Germinal center (tissue), 1 donor: ENCODE results near the gene TSC22D2.

ENCODE experiments used
- DNase-seq: peaks from one replicate; pipeline ENCODE4 v3.0.0; 2012; ENCODE audit warnings: mixed read lengths, low spot score

TSC22D2 gene

DNA sequence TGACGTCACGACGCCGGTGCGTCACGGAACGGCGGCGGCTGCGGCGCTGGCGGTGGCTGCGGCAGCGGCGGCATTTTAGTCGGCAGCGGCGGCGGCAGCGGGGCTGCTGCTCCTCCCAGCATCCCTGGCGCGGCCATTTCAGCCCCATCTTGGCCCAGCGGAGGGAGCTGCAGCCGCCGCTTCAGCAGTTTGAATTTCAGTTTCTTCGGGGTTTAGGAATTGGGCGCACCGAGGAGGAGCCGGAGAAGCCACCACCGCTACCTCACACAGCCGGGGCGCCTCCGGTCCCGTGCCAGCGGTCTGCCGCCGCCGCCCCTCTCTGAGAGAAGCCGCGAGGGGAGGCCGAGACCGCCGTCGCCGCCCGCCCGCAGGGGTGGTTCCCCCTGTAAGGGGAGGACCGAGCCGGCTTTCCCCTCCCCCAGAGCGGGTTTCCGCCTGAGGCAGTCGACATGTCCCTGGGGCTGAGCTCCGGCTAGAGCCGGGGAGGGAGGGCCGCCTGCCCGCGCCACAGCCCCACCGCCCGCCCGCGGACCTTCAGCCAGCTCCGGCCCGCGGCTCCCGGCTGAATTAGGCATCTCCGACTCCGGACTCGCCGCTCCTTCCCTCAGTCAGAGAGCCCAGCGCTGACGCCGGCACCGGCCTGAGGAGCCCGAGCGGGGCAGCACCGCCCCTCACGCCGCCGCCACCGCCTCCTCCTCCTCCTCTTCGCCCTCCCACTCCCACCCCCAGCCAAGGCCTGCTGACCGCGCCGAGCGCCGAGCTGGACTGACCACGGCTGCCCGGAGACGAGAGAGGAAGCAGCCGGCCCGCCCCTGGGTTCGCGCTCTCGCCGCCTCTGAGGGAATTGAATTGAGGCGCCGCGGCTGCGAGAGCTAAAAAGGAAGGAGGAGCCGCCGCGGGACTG, at the start of gene TSC22D2:
TSC22D2 (plus strand) TSS at position 78 of the 904 bp plus-strand sequence. CDS start 1,053 bp downstream, outside the sequence.
- peak; percentile 93 for DNase-seq

- DNase-seq = no peak
Observed at GRCh38 chr3:150359381-150359780, 48.7 kb upstream of the TSC22D2 start.

- DNase-seq = no peak
Observed at GRCh38 chr3:150360966-150361365, 47.1 kb upstream of the TSC22D2 start.

GRCh38 chr3:150362515-150363302, 45.4 kb upstream of the TSC22D2 start:
- DNase-seq = no peak

DNA sequence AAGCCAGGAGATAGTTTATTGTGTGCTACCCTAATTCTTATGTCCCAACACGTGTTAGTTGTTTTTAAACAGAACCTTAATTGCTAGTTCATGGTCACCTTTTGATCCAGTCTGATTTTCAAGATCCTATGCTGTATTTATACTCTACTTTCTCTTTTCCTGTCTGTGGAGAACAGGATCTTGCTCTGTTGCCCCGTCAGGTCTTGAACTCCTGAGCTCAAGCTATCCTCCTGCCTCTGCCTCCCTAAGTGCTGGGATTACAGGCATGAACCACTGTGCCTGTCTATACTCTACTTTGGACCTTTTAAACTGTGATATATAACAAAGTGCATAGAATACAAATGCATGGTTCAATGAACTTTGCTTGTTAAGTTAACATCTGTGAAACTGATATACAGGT, 44.7 kb upstream of the TSC22D2 start:
- DNase-seq = no peak

GRCh38 chr3:150365132-150365604, 42.9 kb upstream of the TSC22D2 start:
- no peak for DNase-seq

DNA sequence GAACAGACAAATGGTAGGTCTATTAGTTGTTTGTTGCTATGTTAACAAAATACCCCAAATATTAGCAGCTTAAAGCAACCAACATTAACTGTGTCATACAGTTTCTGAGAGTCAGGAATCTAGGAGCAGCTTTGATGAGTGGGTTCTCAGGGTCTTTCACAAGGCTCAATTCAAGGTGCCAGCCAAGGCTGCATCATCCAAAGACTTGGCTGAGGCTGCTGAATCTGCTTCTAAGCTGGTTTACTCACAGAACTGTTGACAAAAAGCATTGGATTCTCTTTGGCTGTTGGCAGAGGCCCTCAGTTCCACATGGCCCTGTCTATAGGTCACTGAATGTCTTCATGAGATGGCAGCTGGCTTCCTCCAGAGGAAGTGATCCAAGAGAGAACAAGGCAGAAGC, 40.3 kb upstream of the TSC22D2 start:
- no peak for DNase-seq

GRCh38 chr3:150370122-150370602, 37.9 kb upstream of the TSC22D2 start:
- no peak for DNase-seq

DNA sequence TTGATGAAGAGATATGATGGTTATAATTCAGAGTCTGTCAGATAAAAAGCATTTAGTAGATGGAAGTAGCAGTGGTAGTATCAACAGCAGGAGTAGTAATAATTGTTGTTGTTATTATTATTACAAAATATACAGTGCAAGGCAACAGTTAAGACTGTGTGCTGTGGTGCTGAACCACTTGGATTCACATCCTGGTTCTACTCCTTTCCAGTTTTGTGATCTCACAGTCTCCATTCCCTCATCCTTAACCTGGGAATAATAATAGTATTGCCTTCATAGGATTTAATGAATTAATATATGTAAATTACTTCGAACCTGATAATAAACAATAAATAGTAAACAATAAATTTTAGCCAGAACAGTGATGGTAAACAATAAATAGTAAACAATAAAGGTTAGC, 37.1 kb upstream of the TSC22D2 start:
- no peak for DNase-seq

- DNase-seq = no peak
Observed at GRCh38 chr3:150371741-150372254, 36.3 kb upstream of the TSC22D2 start.

DNA sequence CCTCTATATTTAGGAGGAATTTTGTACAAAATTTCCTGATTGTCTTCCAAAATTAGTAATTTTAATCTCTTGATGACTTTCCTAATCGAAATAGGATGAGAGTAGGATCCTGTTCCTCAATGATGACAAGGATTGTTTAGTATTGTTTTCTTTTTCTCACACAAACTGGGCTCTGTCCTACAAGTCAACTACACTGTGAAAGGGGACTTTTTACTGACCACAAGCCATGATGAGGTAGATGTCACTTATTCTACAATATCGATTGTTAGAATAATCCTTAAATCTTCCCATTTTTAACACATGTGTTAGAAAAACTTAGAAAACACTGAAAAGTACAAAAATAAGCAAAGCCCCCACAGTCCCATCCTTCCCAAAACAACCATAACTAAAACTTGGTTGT, 35.8 kb upstream of the TSC22D2 start:
- no peak for DNase-seq

DNA sequence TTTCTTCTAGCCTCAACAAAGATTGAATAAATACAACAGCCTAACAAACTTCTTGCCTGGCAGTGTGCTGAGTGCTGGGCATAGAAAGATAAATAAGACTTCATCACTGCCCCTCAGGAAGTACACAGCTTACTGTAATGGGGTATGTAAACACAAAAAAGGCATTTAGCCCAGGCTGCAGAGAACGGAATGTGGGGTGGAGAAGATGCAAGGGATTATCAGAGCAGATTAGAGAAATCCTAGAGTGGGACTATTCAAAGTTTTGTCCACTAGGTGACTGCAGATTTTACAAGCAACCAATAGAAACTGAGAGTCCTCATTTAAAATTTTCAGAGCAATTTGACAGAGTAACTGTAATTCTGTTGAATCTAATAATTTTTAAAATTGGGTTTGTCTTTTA, 35.4 kb upstream of the TSC22D2 start:
- peak; percentile 8 for DNase-seq

- DNase-seq = no peak
Observed at GRCh38 chr3:150373234-150373875, 34.7 kb upstream of the TSC22D2 start.

DNA sequence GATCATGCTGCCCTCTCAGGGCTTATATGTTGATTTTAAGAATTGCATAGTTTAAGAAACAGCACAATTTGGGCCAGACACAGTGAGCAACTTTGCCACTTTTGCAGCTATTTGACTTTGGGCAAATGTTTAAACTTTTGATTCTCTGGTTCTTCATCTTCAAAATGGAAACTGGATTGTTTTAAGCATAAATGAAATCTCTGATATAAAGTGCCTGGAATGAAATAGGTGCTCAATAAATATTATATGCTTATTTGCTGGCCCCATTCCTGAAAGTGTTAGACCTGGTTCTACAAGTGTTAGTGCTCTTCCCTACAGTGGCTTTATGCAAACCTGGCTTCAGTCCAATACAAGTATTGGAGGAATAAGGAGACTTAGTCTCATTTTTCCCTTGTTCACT, 33.1 kb upstream of the TSC22D2 start:
- DNase-seq = no peak

DNA sequence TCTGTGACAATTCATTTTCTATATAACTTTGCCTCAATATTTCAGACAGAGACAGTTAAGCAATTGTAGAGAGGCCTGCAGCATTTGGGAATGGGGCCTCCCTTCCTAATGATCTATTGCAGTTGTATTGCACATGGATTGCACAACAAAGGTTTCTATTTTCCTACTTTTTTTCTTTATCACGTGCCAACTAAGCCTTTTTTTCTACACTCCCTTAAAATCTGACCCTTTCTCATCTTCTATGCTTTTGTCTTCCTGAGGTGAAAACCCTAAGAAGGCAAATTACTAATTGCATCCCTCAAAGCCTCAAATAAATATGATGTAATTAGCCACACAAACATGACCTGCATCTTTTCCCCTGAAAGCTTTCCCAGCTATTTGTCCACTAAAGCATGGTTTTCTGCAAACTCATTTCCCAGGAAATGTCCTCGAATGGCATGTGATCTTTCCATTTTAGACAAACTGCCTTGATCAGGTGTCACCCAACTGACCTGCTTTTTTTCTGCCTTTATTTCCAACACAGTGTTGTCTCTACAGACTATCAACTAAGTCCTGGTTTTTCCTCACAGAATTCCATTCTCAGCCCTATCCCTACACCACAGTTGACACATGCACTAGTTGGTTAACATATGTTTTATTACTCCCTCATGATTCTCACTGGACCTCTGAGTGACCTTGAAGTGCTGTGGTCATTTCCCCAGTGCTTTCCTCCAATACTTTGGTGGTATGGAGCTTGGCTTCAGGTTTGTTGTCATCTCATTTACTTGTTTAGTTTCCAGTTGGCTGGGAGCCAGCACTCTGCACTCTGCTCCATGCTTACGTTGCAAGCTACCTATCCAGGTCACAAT, 31.9 kb upstream of the TSC22D2 start:
- DNase-seq = no peak

DNA sequence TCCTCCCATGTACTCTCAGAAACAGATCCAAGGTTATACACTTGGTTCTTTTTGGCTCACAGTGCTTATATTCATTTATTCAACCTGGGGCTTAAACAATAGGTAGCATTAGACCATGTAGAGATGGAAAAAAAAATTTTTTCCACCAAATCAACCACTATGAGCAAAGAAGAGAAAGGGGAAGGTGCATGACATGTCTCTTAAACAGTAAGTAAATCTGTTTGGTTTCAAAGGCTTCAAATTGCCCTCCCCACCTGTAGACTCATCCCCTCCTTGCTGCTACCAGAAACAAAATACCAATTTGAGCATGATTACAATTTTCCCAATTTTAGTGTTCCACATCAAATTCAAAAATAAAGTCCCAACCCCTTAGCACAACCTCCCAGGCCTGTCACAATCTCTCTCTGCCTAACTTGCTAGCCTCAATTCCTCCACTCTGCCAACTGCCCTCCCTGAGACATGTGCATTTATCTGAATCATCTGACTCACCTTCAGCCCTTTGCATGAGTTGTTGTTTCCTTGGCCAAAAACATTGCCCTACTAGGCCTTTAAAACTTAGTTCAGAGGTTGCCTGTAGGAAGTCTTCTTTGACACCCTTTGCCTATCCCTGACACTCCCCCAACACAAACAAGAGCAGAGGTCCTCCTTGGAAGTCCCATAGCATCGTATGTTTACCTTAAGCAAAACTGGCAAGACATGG, 30.3 kb upstream of the TSC22D2 start:
- no peak for DNase-seq

DNA sequence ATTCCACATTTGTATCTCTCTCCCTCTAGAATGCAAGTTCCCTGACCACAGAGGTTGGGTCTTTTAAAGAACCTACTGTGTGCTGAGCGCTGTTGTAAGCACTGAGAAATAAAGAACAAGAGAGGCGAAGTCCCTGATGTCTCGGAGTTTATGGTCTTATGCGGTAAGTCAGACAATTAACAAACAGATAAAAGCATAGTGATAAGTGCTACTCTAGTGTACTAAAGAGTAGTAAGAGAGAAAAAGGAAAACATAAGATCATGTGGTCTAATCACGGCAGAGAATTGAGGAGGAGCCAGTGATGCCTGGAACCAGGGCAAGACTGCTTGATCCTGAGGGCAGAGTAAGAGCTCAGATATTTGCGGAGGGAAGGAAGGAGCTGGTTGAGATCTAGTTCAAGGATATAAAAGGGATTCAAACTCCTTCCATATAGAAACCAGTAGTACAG, 29.8 kb upstream of the TSC22D2 start:
- no peak for DNase-seq

- no peak for DNase-seq
Observed at GRCh38 chr3:150379469-150379868, 28.6 kb upstream of the TSC22D2 start.

DNA sequence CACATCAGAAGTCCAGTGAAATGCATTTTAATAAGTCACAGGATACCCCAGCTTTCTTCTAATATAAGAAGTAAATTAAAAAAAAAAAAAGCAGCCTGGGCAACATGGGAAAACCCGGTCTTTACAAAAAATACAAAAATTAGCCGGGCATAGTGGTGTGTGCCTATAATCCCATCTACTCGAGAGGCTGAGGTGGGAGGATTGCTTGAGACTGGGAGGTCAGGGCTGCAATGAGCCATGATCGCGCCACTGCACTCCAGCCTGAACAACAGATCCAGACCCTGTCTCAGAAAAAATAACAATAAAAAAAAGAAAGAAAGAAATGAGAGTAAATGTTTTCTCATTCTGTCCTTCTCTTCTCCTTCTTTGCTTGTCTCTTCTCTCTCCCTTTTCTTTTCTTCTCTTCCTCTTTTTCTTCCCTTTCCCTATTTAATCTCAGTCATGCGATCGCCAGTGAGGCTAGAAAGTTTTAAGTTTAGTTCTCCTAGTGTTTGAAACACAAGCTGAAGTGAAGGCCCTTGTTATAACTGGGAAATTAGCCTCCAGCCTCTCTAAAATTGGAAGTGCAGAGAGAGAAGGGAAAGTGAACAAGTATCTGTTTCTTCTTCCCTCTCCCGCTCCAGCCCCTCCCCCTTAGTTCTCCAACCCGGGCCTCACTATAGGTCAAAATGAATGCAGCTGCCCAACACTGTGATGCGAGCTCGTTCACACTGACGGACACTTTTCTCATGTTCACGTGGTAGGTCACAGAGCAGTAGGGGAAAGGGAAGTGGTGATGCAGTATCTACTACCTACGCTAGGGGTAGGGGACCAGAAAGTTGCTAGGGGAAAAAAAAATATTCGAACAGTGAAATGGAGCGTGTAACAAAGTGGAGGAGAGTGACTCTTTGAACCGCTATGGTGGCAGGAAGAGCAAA, 23.5 kb upstream of the TSC22D2 start:
- peak; percentile 82 for DNase-seq
